ENCODE measurements around the gene TMEM120B. TPM values are rescaled to one million over a fixed set of nuclear protein-coding genes. Genes with fewer than 3 reads are reported as not detected.

Gene TMEM120B
- total RNA-seq, 4 donors from 2014 or later: 3.7 to 8.6 (median 5.2) TPM

- peak overlapping the region; percentile 96 to 100 (median 100) for H3K27ac ChIP-seq
- H3K4me1 ChIP-seq: peaks cover 7 to 81% (median 36%) of the 10 kb centered on the region in 4 donors
- H3K27me3 ChIP-seq: no peaks in the 10 kb centered on the region
- TF ChIP-seq POLR2A (IDR thresholded peaks at IDR 0.05) (peak in 1 of 2 donors; percentile 62), CTCF (IDR thresholded peaks at IDR 0.05) (peak; percentile 100)
- peak; percentile 91 to 97 (median 97) for DNase-seq
- H3K9me3 ChIP-seq: no peaks in the 10 kb centered on the region
- H3K36me3 ChIP-seq: peaks cover 0 to 12% (median 0%) of the 10 kb centered on the region in 3 donors
- peak overlapping the region; percentile 69 to 82 (median 74) for H3K4me3 ChIP-seq
These were observed 81.4 kb downstream of the TMEM120B start for GRCh38 chr12:121793838-121794533.

DNA sequence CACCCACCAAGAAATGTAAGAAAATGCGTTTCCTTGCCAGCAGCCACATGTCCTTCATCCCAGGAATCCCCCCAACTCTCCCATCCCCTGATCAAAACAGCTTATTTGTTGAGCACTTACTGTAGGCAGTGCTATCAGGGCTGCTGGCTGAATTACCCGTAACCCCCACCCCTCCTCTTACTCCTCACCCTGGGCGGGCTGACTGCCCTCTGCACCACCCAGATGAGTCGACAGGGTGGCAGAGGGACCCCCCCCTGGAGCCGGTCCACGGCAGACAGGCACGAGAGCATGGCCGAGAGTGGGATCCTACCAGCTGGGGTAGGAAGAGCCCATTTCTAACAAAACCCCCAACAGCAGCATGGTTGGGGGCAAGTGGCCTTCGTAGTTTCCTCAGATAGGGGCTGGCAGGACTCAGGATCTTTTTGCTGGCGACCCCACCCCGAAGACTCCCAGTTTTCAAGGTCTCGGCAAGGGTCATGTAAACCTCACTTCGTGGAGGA is 82.0 kb downstream of the TMEM120B start:
- peak in 1 of 3 donors; percentile 70 for DNase-seq
- TF ChIP-seq POLR2A (IDR thresholded peaks at IDR 0.05): peak in 1 of 2 donors; percentile 2
- TF ChIP-seq CTCF (IDR thresholded peaks at IDR 0.05): no peak

DNA sequence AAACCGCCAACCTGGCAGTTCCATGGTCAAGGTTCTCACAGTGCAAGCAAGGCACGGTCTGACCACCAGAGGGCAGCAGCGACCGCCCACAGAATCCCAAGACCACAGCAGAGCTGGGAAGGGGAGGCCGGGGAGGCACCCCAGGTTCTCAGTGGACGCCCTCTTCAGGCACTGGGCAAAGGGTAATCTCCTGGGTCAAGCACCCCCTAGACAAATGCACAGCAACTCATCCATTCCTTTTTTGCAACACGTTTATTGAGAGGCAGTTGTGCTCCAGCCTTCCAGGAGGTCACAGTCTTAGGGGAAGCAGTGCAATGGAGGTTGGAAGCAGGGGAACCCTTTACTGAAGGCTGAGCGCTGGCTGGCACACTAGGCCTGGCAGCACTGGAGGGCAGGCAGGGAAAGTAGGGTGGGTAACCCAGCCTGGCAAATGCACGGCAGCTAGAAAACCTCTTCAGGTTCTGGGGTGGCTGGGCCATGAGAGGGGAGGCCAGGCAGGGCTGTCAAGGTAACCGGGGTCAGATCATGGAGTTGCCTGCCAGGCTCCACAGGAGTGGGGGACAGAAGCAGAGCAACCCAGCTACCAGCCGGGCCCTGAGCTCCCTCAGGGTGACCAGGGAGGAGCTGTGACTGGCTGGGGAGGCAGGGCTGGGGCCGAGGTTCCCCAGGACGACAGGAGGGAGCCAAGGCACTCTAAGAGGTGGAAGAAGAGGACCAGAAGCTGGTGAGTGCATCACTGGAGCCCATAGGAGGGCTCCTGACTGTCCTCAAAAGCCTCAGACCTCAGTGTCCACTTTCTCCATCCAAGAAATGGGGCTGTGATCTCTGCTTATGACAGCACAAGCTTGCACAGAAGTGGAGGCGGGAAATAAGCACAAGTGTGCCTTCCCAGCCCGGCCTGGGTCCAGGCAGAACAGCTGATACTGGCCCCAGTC is 82.7 kb downstream of the TMEM120B start:
- Histone ChIP-seq H3K27me3 (no peaks in the 10 kb centered on the region), H3K4me3 (peak overlapping the region in 3 of 4 donors; percentile 69 to 77 (median 72)), H3K36me3 (peaks cover 0 to 12% (median 0%) of the 10 kb centered on the region in 3 donors), H3K4me1 (peaks cover 7 to 84% (median 33%) of the 10 kb centered on the region in 4 donors), H3K9me3 (no peaks in the 10 kb centered on the region), H3K27ac (peak overlapping the region; percentile 96 to 100 (median 100))
- DNase-seq: peak; percentile 92 to 97 (median 95)
- peak; percentile 90 to 99 (median 98) for TF ChIP-seq CTCF (IDR thresholded peaks at IDR 0.05)
- peak in 1 of 2 donors; percentile 16 for TF ChIP-seq POLR2A (IDR thresholded peaks at IDR 0.05)

More for the DNA sequence above, 82.0 kb downstream of the TMEM120B start:
- Histone ChIP-seq H3K4me1 (peaks cover 7 to 85% (median 36%) of the 10 kb centered on the region in 4 donors), H3K4me3 (peak overlapping the region; percentile 2 to 77 (median 70)), H3K9me3 (no peaks in the 10 kb centered on the region), H3K27me3 (no peaks in the 10 kb centered on the region), H3K36me3 (peaks cover 0 to 12% (median 0%) of the 10 kb centered on the region in 3 donors), H3K27ac (peak overlapping the region; percentile 96 to 100 (median 100))

DNA sequence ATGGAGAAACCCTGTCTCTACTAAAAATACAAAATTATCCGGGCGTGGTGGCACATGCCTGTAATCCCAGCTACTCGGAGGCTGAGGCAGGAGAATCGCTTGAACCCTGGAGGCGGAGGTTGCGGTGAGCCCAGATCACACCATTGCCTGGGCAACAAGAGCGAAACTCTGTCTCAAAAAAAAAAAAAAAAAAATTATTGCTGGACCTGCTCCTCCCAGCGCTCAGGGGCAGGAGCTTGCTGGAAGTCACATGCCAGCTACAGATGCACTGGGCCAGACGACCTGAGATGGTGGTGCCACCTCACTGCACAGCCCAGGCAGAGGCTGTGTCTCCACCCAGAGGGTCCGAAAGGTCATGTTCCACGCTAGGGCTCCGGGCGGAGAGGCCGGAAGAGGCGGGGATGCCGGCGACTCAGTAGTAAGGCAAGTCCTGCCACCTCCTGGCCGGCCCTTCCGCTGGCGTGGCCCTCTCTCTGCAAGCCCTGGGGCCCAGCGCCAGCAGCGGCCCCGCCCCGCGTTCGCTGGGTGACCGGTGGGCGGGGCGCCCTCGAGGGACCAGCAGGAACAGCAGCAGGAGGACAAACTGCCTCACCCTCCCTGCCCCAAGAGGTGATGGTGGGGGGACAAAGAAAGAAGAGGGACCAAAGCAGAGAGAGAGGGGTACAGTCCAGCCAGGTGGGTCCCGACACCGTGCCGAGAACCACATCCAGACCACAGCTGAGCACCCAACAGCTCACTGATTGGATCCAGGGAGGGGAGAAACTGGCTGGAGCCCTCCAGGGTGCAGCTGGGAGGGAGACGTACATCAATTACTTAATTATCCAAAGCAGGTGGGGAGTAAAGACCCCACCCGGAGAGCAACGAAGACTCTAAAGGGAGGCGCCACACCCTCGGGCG is 84.6 kb downstream of the TMEM120B start:
- Histone ChIP-seq H3K9me3 (no peaks in the 10 kb centered on the region), H3K27ac (peak overlapping the region; percentile 100), H3K4me1 (peaks cover 7 to 68% (median 19%) of the 10 kb centered on the region in 4 donors), H3K27me3 (no peaks in the 10 kb centered on the region), H3K36me3 (peaks cover 0 to 12% (median 0%) of the 10 kb centered on the region in 3 donors), H3K4me3 (peak overlapping the region in 3 of 4 donors; percentile 8 to 93 (median 91))
- DNase-seq: peak in 2 of 3 donors; percentile 96 to 98
- TF ChIP-seq POLR2A (IDR thresholded peaks at IDR 0.05): peak; percentile 48 to 87
- TF ChIP-seq CTCF (IDR thresholded peaks at IDR 0.05): peak in 3 of 6 experiments; percentile 51 to 63 (median 56)

Measured in Peyer's patch (tissue), 4 donors.